ACC112 (cell line): Measurements from ENCODE around the gene EEPD1.

ENCODE experiments used
- H2AFZ ChIP-seq: fragments of 200-600 bp; sonication (generic); one replicate; pipeline ENCODE4 v1.6.0; 2017; ENCODE audit warnings: antibody characterized with exemption, low read length; ENCODE audit not compliant: unreplicated experiment
- H3K27ac ChIP-seq: fragments of 200-600 bp; sonication (generic); 2 replicates; pipeline ENCODE4 v1.5.1; 2014; ENCODE audit warnings: low read depth, mild to moderate bottlenecking, antibody characterized with exemption, low read length, moderate library complexity
- H3K27me3 ChIP-seq: fragments of 200-600 bp; sonication (generic); 2 replicates; pipeline ENCODE4 v1.6.1; 2014; ENCODE audit warnings: mild to moderate bottlenecking, antibody characterized with exemption, low read length, moderate library complexity, mixed read lengths; ENCODE audit not compliant: insufficient read depth
- H3K36me3 ChIP-seq: fragments of 200-600 bp; sonication (generic); 2 replicates; pipeline ENCODE4 v1.6.1; 2016; ENCODE audit warnings: mild to moderate bottlenecking, antibody characterized with exemption, low read length, moderate library complexity, mixed read lengths; ENCODE audit not compliant: insufficient read depth
- H3K4me1 ChIP-seq: fragments of 200-600 bp; sonication (generic); one replicate; pipeline ENCODE4 v1.6.1; 2016; ENCODE audit warnings: low read length, mixed read lengths; ENCODE audit not compliant: insufficient read depth, unreplicated experiment, control insufficient read depth
- H3K4me3 ChIP-seq: fragments of 200-600 bp; sonication (generic); 2 replicates; pipeline ENCODE4 v1.5.1; 2014; ENCODE audit warnings: mild to moderate bottlenecking, low read depth, low read length
- H3K79me2 ChIP-seq: fragments of 200-600 bp; sonication (generic); one replicate; pipeline ENCODE4 v1.6.0; 2016; ENCODE audit warnings: low read length; ENCODE audit not compliant: control insufficient read depth, unreplicated experiment, insufficient read depth

The EEPD1 gene

GRCh38 chr7:36295090-36295489 lies 142.0 kb downstream of the EEPD1 start:
- no peaks in the 10 kb centered on the region for H3K36me3 ChIP-seq
- H3K4me3 ChIP-seq: no peak overlapping the region
- no peaks in the 10 kb centered on the region for H3K27me3 ChIP-seq
- H3K27ac ChIP-seq: no peak overlapping the region
- peaks cover 5% of the 10 kb centered on the region for H3K4me1 ChIP-seq
- H3K79me2 ChIP-seq: no peaks in the 10 kb centered on the region
- no peak overlapping the region for H2AFZ ChIP-seq

DNA sequence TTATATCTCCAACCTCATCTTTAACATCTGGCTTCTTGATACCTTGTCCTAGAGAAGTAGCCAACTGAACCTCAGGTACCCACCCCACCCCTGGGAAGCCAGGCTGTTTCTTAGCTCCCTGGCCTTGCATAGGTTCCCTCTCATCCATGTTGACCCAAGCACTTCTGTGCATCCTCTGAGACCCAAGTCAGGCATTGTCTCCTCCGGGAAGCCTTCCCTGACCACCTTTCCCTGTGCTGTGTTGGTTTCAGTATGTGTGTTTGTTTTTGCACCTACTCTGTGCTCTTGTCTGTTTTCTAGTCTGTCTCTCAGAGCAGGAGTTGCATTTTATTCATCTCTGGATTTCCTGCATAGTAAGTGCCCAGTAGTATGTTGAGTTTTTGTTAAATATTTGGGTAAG lies 143.2 kb downstream of the EEPD1 start:
- Histone ChIP-seq H2AFZ (no peak overlapping the region), H3K27me3 (no peaks in the 10 kb centered on the region), H3K4me3 (no peak overlapping the region), H3K27ac (no peak overlapping the region), H3K79me2 (no peaks in the 10 kb centered on the region), H3K4me1 (peaks cover 11% of the 10 kb centered on the region), H3K36me3 (no peaks in the 10 kb centered on the region)

GRCh38 chr7:36297364-36298009 lies 144.4 kb downstream of the EEPD1 start:
- H3K79me2 ChIP-seq: no peaks in the 10 kb centered on the region
- H3K4me3 ChIP-seq: no peak overlapping the region
- H3K27me3 ChIP-seq: no peaks in the 10 kb centered on the region
- H3K4me1 ChIP-seq: peaks cover 19% of the 10 kb centered on the region
- no peak overlapping the region for H2AFZ ChIP-seq
- no peaks in the 10 kb centered on the region for H3K36me3 ChIP-seq
- no peak overlapping the region for H3K27ac ChIP-seq

DNA sequence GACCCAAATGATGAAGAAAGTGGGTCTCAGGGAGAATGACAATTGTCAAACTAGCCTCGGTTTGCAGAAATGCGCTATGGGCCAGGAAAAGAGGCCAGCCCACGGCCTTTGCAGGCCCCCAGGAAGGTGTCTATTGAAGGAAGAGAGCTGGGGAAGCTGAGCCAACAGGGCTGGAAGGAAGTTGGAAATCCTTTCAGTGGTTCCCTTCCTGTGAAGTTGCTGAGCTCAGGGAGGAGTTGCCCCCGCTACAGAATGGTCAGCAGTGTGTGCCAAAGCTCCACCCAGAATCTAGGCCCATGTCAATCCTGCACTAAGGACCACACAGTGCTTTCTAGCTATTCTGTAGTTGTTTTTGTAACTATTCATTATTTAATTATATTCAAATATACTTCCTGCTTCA lies 145.1 kb downstream of the EEPD1 start:
- H3K79me2 ChIP-seq: no peaks in the 10 kb centered on the region
- H3K27me3 ChIP-seq: no peaks in the 10 kb centered on the region
- H2AFZ ChIP-seq: no peak overlapping the region
- H3K27ac ChIP-seq: no peak overlapping the region
- no peak overlapping the region for H3K4me3 ChIP-seq
- no peaks in the 10 kb centered on the region for H3K36me3 ChIP-seq
- H3K4me1 ChIP-seq: peaks cover 22% of the 10 kb centered on the region

DNA sequence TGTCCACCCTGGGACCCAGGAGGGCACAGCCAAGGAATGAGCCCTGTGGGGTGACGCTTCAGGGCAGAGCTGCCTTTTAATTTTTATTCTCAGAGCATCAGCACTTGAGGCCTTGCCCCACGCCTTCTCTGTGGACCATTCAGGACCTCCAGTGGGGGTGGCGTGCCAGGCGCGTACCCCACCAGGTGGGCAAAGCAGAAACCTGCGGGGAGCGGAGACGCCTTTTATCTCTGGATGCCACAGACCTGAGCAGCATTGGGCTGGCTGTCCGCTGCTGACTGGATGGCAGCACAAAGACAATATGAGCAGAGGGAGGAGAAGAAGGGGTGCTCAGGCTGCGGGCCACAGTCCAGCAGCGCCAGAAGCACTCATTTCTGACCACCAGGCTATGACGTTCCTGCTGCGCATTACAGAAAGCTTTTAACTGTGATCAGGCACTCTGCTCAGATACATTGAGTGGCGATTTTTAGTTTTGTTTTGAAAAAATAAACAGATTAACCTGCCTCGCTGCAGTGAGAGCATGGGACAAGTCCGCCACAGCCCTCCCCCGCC lies 146.2 kb downstream of the EEPD1 start:
- Histone ChIP-seq H3K27ac (no peak overlapping the region), H3K79me2 (no peaks in the 10 kb centered on the region), H3K27me3 (no peaks in the 10 kb centered on the region), H3K4me1 (peaks cover 33% of the 10 kb centered on the region), H3K4me3 (no peak overlapping the region), H3K36me3 (no peaks in the 10 kb centered on the region), H2AFZ (no peak overlapping the region)

- Histone ChIP-seq H3K4me1 (peaks cover 39% of the 10 kb centered on the region), H3K27me3 (no peaks in the 10 kb centered on the region), H3K4me3 (no peak overlapping the region), H3K79me2 (no peaks in the 10 kb centered on the region), H3K36me3 (no peaks in the 10 kb centered on the region), H2AFZ (no peak overlapping the region), H3K27ac (no peak overlapping the region)
Measured at GRCh38 chr7:36299823-36300341, 146.8 kb downstream of the EEPD1 start.

GRCh38 chr7:36300696-36301350 lies 147.8 kb downstream of the EEPD1 start:
- no peaks in the 10 kb centered on the region for H3K79me2 ChIP-seq
- H3K36me3 ChIP-seq: no peaks in the 10 kb centered on the region
- H3K27me3 ChIP-seq: no peaks in the 10 kb centered on the region
- peaks cover 39% of the 10 kb centered on the region for H3K4me1 ChIP-seq
- no peak overlapping the region for H3K4me3 ChIP-seq
- H2AFZ ChIP-seq: no peak overlapping the region
- H3K27ac ChIP-seq: no peak overlapping the region

DNA sequence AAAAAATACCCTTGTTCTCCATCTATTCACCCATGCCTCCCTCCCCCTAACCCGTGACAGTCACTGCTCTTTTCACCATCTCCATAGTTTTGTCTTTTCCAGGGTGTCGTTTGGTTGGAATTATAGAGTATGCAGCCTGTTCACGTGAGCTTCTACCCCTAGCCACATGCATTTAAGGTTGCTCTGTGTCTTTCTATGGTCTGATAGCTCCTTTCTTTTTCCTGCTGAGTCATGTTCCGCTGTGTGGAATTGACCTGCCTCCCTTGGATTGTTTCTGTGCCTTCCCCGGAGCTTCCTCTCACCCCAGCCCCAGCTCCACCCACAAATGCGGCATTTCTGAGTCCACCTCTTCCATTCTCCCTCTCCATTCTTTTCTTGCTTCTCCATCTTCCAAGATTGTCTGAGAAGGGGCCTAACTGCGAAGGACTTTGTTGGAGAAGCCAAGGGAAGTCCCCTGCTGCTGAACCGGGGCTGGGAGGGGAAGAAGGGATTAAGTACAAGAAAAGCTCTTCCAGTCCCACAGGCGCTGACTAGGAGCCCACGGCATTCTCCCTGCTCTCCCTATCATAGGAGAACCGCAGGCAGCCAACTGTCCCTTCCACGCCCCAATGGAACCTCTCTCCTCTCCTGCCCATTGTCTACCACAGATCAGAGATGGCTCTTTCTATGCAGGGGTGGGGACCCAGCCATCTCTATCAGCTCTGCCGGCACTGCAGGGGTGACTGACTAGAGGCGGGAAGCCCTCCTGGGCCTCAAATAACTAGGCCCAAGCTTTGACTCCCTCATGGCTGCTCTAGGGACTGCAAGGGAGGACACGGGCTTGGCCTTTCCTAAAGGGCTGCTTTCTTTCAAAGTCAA lies 149.1 kb downstream of the EEPD1 start:
- Histone ChIP-seq H3K27ac (no peak overlapping the region; the same call in 1 of the 2 replicates), H3K27me3 (no peaks in the 10 kb centered on the region), H3K36me3 (no peaks in the 10 kb centered on the region), H3K79me2 (no peaks in the 10 kb centered on the region), H3K4me1 (peaks cover 39% of the 10 kb centered on the region), H2AFZ (no peak overlapping the region), H3K4me3 (no peak overlapping the region)

DNA sequence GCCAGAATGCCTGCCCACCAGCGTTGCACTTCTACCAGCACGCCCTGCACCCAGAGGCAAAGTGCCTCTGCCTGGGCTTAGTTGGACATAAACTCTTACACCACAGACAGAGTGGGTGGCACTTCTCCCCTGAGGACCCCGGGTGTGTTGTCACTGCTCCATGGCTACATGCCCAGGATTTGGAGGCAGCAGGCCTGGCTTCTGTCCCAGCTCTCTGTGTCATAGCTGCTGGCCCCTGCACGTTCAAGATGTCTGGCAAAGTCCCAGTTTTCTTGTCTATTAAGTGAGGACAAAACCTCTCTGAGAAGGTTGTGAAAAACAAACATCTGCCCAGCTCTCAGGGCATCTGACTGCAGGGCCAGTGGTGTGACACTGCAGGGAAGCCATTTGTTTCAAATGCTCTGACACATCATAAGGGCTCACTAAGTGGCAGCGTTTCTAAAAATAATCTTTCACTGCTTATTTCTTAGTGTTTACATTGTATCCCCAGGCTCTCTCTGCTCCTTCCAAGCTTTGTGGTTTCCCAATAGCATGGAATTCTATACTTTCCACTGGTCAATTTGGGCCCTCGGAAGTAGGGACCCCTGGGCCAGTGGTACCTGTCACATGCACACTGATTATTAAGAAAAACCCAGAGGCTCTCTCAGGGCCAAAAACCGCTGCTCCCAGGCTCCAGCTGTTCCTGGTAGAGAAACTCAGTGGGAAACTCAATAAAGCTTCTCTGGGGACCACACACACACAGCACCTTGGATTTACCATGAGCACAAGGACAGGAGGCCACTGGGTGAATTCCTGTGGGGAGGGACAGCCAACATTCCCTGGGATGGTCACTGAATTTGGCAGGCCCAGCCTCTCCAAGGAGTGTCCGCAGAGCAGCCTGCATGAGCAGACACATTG lies 150.4 kb downstream of the EEPD1 start:
- no peak overlapping the region for H2AFZ ChIP-seq
- H3K79me2 ChIP-seq: no peaks in the 10 kb centered on the region
- no peak overlapping the region; the same call in 1 of the 2 replicates for H3K4me3 ChIP-seq
- no peaks in the 10 kb centered on the region for H3K27me3 ChIP-seq
- H3K27ac ChIP-seq: peak overlapping the region; percentile 47; the same call in 1 of the 2 replicates
- H3K4me1 ChIP-seq: peaks cover 39% of the 10 kb centered on the region
- H3K36me3 ChIP-seq: no peaks in the 10 kb centered on the region

- Histone ChIP-seq H3K79me2 (no peaks in the 10 kb centered on the region), H3K27ac (peak overlapping the region; percentile 47; the same call in 1 of the 2 replicates), H3K27me3 (no peaks in the 10 kb centered on the region), H3K4me3 (no peak overlapping the region; the same call in 1 of the 2 replicates), H3K4me1 (peaks cover 39% of the 10 kb centered on the region), H3K36me3 (no peaks in the 10 kb centered on the region), H2AFZ (no peak overlapping the region)
Measured at GRCh38 chr7:36304099-36304425, 151.0 kb downstream of the EEPD1 start.
